Neural cell (in vitro differentiated cells): ENCODE results near the gene LCOR. TPM values are rescaled to one million over a fixed set of nuclear protein-coding genes. Genes with fewer than 3 reads are reported as not detected.

ENCODE experiments used
- H2AFZ ChIP-seq: fragments of 200-600, 300-800 bp; sonication (generic), shearing (Covaris generic); 2 replicates; pipeline ENCODE4 v1.6.0; 2014; ENCODE audit warnings: low read depth, mild to moderate bottlenecking, antibody characterized with exemption, low read length, moderate library complexity
- H3F3A ChIP-seq: fragments of 200-600 bp; shearing (Covaris generic); 2 replicates; pipeline ENCODE4 v1.6.1; 2016; ENCODE audit warnings: mild to moderate bottlenecking, moderate library complexity, mixed read lengths, antibody characterized with exemption, low read length; ENCODE audit not compliant: insufficient read depth, poor library complexity, severe bottlenecking
- H3K27ac ChIP-seq: fragments of 200-600, 300-800 bp; sonication (generic), shearing (Covaris generic); 2 replicates; pipeline ENCODE4 v1.5.1; 2014; ENCODE audit warnings: mild to moderate bottlenecking, low read length, moderate library complexity
- H3K27me3 ChIP-seq: fragments of 300-800, 200-600 bp; sonication (generic), shearing (Covaris generic); 2 replicates; pipeline ENCODE4 v1.6.0; 2014; ENCODE audit warnings: mild to moderate bottlenecking, low read depth, low read length, moderate library complexity; ENCODE audit not compliant: insufficient read depth
- H3K36me3 ChIP-seq: fragments of 300-800, 200-600 bp; sonication (generic), shearing (Covaris generic); 2 replicates; pipeline ENCODE4 v1.5.1; 2014; ENCODE audit warnings: mild to moderate bottlenecking, antibody characterized with exemption, low read length, moderate library complexity; ENCODE audit not compliant: insufficient read depth
- H3K4me2 ChIP-seq: fragments of 300-800, 200-600 bp; sonication (generic), shearing (Covaris generic); 2 replicates; pipeline ENCODE4 v1.6.0; 2014; ENCODE audit warnings: mild to moderate bottlenecking, low read length
- H3K4me3 ChIP-seq: fragments of 300-800, 200-600 bp; sonication (generic), shearing (Covaris generic); 2 replicates; pipeline ENCODE4 v1.5.1; 2014; ENCODE audit warnings: mild to moderate bottlenecking, low read length, moderate library complexity
- H3K79me2 ChIP-seq: fragments of 200-600 bp; shearing (Covaris generic); replicated peaks from 2 replicates; pipeline ENCODE4 v1.6.0; 2014; ENCODE audit warnings: mild to moderate bottlenecking, low read length, moderate library complexity; ENCODE audit not compliant: insufficient read depth
- H3K9ac ChIP-seq: fragments of 300-800, 200-600 bp; sonication (generic), shearing (Covaris generic); 2 replicates; pipeline ENCODE4 v1.6.1; 2016; ENCODE audit warnings: mild to moderate bottlenecking, low read length, mixed read lengths
- H3K9me2 ChIP-seq: fragments of 200-600 bp; shearing (Covaris generic); 2 replicates; pipeline ENCODE4 v1.6.1; 2016; ENCODE audit warnings: mild to moderate bottlenecking, low read length, mixed read lengths; ENCODE audit not compliant: insufficient read depth
- H3K9me3 ChIP-seq: fragments of 200-600, 300-800 bp; sonication (generic), shearing (Covaris generic); 2 replicates; pipeline ENCODE4 v1.6.1; 2016; ENCODE audit warnings: mild to moderate bottlenecking, mixed run types, low read length, moderate library complexity, mixed read lengths
- H4K20me1 ChIP-seq: fragments of 200-600 bp; shearing (Covaris generic); 2 replicates; pipeline ENCODE4 v1.6.1; 2016; ENCODE audit warnings: mild to moderate bottlenecking, mixed run types; ENCODE audit not compliant: insufficient read depth
- EP300 ChIP-seq: fragments of 450-650 bp; conservative IDR thresholded peaks from 2 replicates; pipeline ENCODE4 v1.6.1; 2014; ENCODE audit warnings: antibody characterized with exemption, mild to moderate bottlenecking, moderate library complexity; ENCODE audit not compliant: poor library complexity, severe bottlenecking
- EZH2 ChIP-seq: fragments of 200-600, 300-800 bp; shearing (Covaris generic), sonication (generic); IDR thresholded peaks from 2 replicates; pipeline ENCODE4 v1.6.1; 2014; ENCODE audit warnings: antibody characterized with exemption, low read length, borderline replicate concordance, mild to moderate bottlenecking; ENCODE audit not compliant: insufficient read depth, poor library complexity, severe bottlenecking
- MXI1 ChIP-seq: fragments of 450-650 bp; conservative IDR thresholded peaks from 2 replicates; pipeline ENCODE4 v1.6.1; 2014; ENCODE audit warnings: antibody characterized with exemption, mild to moderate bottlenecking; ENCODE audit not compliant: poor library complexity, severe bottlenecking
- POLR2AphosphoS5 ChIP-seq: IDR thresholded peaks from 2 replicates; pipeline ENCODE4 v1.6.1; 2012
- RAD21 ChIP-seq: fragments of 450-650 bp; conservative IDR thresholded peaks from 2 replicates; pipeline ENCODE4 v1.6.1; 2014; ENCODE audit warnings: antibody characterized with exemption, mild to moderate bottlenecking, moderate library complexity
- REST ChIP-seq: IDR thresholded peaks from 2 replicates; pipeline ENCODE4 v1.6.1; 2012; ENCODE audit warnings: borderline replicate concordance
- SMC3 ChIP-seq: fragments of 450-650 bp; conservative IDR thresholded peaks from 2 replicates; pipeline ENCODE4 v1.6.1; 2014; ENCODE audit warnings: antibody characterized with exemption, mild to moderate bottlenecking, moderate library complexity; ENCODE audit not compliant: poor library complexity
- TAF1 ChIP-seq: IDR thresholded peaks from 2 replicates; pipeline ENCODE4 v1.6.1; 2012; ENCODE audit warnings: low read depth
- polyA plus RNA-seq: library from polyadenylated mRNA; depleted of rRNA; stranded (reverse); fragments of >200 nt; gene quantifications from 2 replicates; pipeline ENCODE4 v1.2.3, GENCODE V29; 2014
- TF ChIP-seq, protein P1 (sequence below): fragments of 450-650 bp; IDR thresholded peaks from 2 replicates; pipeline ENCODE4 v1.5.1; 2014; ENCODE audit warnings: antibody characterized with exemption, mild to moderate bottlenecking, moderate library complexity; ENCODE audit not compliant: poor library complexity, severe bottlenecking

The LCOR gene
- polyA plus RNA-seq, 1 donor from 2014 or later = 61.1 TPM

DNA sequence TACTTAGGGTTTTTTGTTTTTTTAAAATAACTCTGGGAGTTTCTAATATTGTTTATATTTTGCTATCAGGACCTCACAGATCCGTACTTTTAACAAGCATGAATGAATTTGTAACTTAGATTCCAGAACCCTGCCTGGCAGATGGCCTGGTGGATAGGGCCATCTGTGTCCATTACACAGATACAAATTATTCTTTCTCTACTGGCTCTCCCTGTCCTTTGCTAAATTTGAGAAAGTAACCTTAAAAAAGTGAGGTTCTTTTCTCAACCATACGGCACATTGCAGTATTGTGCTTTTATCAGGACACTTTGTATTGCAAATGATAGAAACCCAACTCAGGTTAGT lies 26.6 kb downstream of the LCOR start:
- Histone ChIP-seq H3K27ac (no peak overlapping the region), H3F3A (no peaks in the 10 kb centered on the region), H3K9ac (no peak overlapping the region), H4K20me1 (peaks cover 18% of the 10 kb centered on the region), H3K79me2 (peaks cover 67% of the 10 kb centered on the region), H2AFZ (no peak overlapping the region), H3K4me2 (no peak overlapping the region), H3K36me3 (no peaks in the 10 kb centered on the region), H3K9me2 (no peaks in the 10 kb centered on the region), H3K9me3 (no peaks in the 10 kb centered on the region), H3K27me3 (no peaks in the 10 kb centered on the region), H3K4me3 (no peak overlapping the region)
- TF ChIP-seq MXI1 (no peak), POLR2AphosphoS5 (no peak), EP300 (no peak), EZH2 (no peak), SMC3 (no peak), TAF1 (no peak), RAD21 (no peak), REST (no peak)
- TF ChIP-seq, protein P1, sequence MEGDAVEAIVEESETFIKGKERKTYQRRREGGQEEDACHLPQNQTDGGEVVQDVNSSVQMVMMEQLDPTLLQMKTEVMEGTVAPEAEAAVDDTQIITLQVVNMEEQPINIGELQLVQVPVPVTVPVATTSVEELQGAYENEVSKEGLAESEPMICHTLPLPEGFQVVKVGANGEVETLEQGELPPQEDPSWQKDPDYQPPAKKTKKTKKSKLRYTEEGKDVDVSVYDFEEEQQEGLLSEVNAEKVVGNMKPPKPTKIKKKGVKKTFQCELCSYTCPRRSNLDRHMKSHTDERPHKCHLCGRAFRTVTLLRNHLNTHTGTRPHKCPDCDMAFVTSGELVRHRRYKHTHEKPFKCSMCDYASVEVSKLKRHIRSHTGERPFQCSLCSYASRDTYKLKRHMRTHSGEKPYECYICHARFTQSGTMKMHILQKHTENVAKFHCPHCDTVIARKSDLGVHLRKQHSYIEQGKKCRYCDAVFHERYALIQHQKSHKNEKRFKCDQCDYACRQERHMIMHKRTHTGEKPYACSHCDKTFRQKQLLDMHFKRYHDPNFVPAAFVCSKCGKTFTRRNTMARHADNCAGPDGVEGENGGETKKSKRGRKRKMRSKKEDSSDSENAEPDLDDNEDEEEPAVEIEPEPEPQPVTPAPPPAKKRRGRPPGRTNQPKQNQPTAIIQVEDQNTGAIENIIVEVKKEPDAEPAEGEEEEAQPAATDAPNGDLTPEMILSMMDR = no peak

DNA sequence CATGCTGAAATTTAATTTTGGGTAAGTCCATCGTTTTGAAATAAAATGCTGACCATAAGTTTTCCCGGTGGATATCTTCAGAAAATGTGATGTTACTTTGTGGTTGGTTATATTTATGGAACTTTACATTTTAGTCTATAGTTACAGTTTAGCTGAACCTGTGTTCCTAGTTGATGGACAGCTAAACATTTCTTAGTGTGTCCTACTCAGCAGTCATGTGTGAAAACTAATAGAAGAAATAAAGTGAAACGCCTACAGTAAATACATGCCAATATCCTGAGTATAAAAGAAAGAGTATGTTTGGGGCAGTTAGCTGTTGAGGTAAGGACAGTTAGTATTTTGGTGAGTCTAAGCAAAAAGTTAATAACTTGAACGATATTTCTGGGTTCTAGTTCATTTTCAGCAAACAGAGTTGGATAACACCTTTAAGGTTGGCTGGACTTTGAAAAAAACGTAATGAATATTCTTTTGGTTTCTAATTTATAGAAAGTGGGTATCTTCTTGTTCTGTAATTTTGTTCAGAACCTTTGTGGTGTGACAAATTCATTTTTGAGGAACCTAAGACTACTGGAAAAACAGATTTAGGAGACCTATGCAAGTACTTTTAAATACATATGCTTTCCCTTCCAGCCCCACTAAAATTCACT lies 28.7 kb downstream of the LCOR start:
- no peak overlapping the region for H3K4me2 ChIP-seq
- H3K9me3 ChIP-seq = no peaks in the 10 kb centered on the region
- H3K27me3 ChIP-seq = no peaks in the 10 kb centered on the region
- H3K9me2 ChIP-seq = no peaks in the 10 kb centered on the region
- no peak overlapping the region for H3K4me3 ChIP-seq
- H3K36me3 ChIP-seq = no peaks in the 10 kb centered on the region
- H3F3A ChIP-seq = no peaks in the 10 kb centered on the region
- H3K79me2 ChIP-seq = peaks cover 77% of the 10 kb centered on the region
- no peak overlapping the region for H2AFZ ChIP-seq
- TF ChIP-seq EP300 = no peak
- TF ChIP-seq TAF1 = no peak
- no peak for TF ChIP-seq MXI1
- no peak overlapping the region for H3K27ac ChIP-seq
- H3K9ac ChIP-seq = no peak overlapping the region
- H4K20me1 ChIP-seq = peaks cover 21% of the 10 kb centered on the region
